BLaER1 (cell line): ENCODE data around the gene SLC25A29.
A peak's percentile ranks its signal among the peaks of the same experiment; 100 is the strongest.

Source experiments
- H3K27ac ChIP-seq: shearing (Covaris generic); formaldehyde crosslinking; 2 replicates; pipeline ENCODE4 v1.8.1; 2022
- H3K27me3 ChIP-seq: shearing (Covaris generic); formaldehyde crosslinking; 2 replicates; pipeline ENCODE4 v1.8.1; 2022
- H3K36me3 ChIP-seq: shearing (Covaris generic); formaldehyde crosslinking; 2 replicates; pipeline ENCODE4 v1.8.1; 2022
- H3K4me1 ChIP-seq: shearing (Covaris generic); formaldehyde crosslinking; 2 replicates; pipeline ENCODE4 v1.8.1; 2022
- H3K4me2 ChIP-seq: shearing (Covaris generic); formaldehyde crosslinking; 2 replicates; pipeline ENCODE4 v1.8.1; 2022
- H3K4me3 ChIP-seq: shearing (Covaris generic); formaldehyde crosslinking; 2 replicates; pipeline ENCODE4 v1.8.1; 2022
- H3K9ac ChIP-seq: shearing (Covaris generic); formaldehyde crosslinking; 2 replicates; pipeline ENCODE4 v1.8.1; 2022
- H3K9me3 ChIP-seq: shearing (Covaris generic); formaldehyde crosslinking; 2 replicates; pipeline ENCODE4 v1.8.1; 2022
- H4K20me1 ChIP-seq: shearing (Covaris generic); formaldehyde crosslinking; 2 replicates; pipeline ENCODE4 v1.8.1; 2022
- Cebpa-rat ChIP-seq: shearing (Covaris generic); IDR thresholded peaks from 2 replicates; pipeline ENCODE4 v1.8.1; 2022

SLC25A29 gene

GRCh38 chr14:100342195-100342594 is 36.0 kb upstream of the SLC25A29 start:
- Histone ChIP-seq H3K9ac (no peak overlapping the region), H3K27ac (no peak overlapping the region), H3K4me2 (no peak overlapping the region), H3K9me3 (no peaks in the 10 kb centered on the region), H3K4me1 (peaks cover 15% of the 10 kb centered on the region; the same call in 1 of the 2 replicates), H4K20me1 (no peaks in the 10 kb centered on the region), H3K27me3 (no peaks in the 10 kb centered on the region), H3K4me3 (no peak overlapping the region), H3K36me3 (peaks cover 31% of the 10 kb centered on the region)
- TF ChIP-seq Cebpa-rat: no peak

GRCh38 chr14:100341301-100342031 is 35.2 kb upstream of the SLC25A29 start:
- H4K20me1 ChIP-seq: no peaks in the 10 kb centered on the region

GRCh38 chr14:100340423-100340813 is 34.2 kb upstream of the SLC25A29 start:
- H3K9me3 ChIP-seq: no peaks in the 10 kb centered on the region
- H3K9ac ChIP-seq: no peak overlapping the region
- peaks cover 22% of the 10 kb centered on the region; the same call in 1 of the 2 replicates for H3K4me1 ChIP-seq
- no peak overlapping the region for H3K4me2 ChIP-seq
- H3K27ac ChIP-seq: no peak overlapping the region
- no peaks in the 10 kb centered on the region for H4K20me1 ChIP-seq
- H3K4me3 ChIP-seq: no peak overlapping the region
- H3K36me3 ChIP-seq: peaks cover 18% of the 10 kb centered on the region; the same call in 1 of the 2 replicates
- no peaks in the 10 kb centered on the region for H3K27me3 ChIP-seq
- TF ChIP-seq Cebpa-rat: no peak

More at GRCh38 chr14:100341301-100342031, 35.2 kb upstream of the SLC25A29 start:
- Histone ChIP-seq H3K36me3 (peaks cover 27% of the 10 kb centered on the region), H3K4me2 (no peak overlapping the region; the same call in 1 of the 2 replicates), H3K9me3 (no peaks in the 10 kb centered on the region), H3K9ac (no peak overlapping the region), H3K4me3 (no peak overlapping the region), H3K27me3 (no peaks in the 10 kb centered on the region), H3K4me1 (peaks cover 20% of the 10 kb centered on the region; the same call in 1 of the 2 replicates), H3K27ac (no peak overlapping the region)
- TF ChIP-seq Cebpa-rat: no peak

GRCh38 chr14:100339766-100340422 is 33.6 kb upstream of the SLC25A29 start:
- Histone ChIP-seq H3K4me3 (no peak overlapping the region), H3K27ac (no peak overlapping the region), H3K9ac (no peak overlapping the region), H3K4me1 (peaks cover 22% of the 10 kb centered on the region; the same call in 1 of the 2 replicates), H3K36me3 (peaks cover 18% of the 10 kb centered on the region; the same call in 1 of the 2 replicates), H4K20me1 (no peaks in the 10 kb centered on the region), H3K9me3 (no peaks in the 10 kb centered on the region), H3K27me3 (no peaks in the 10 kb centered on the region), H3K4me2 (no peak overlapping the region)
- no peak for TF ChIP-seq Cebpa-rat

- no peaks in the 10 kb centered on the region for H4K20me1 ChIP-seq
- no peaks in the 10 kb centered on the region for H3K27me3 ChIP-seq
- H3K4me3 ChIP-seq: no peak overlapping the region
- no peak for TF ChIP-seq Cebpa-rat
- H3K4me1 ChIP-seq: peaks cover 37% of the 10 kb centered on the region
- H3K27ac ChIP-seq: no peak overlapping the region
- H3K36me3 ChIP-seq: 0 out of 2 replicates have a peak, but pooled peaks cover 14% of the 10 kb centered on the region
- H3K9ac ChIP-seq: no peak overlapping the region
- H3K9me3 ChIP-seq: no peaks in the 10 kb centered on the region
- H3K4me2 ChIP-seq: no peak overlapping the region
Observed at GRCh38 chr14:100336618-100337530, 30.6 kb upstream of the SLC25A29 start.

GRCh38 chr14:100334904-100335303 is 28.7 kb upstream of the SLC25A29 start:
- Histone ChIP-seq H3K36me3 (0 out of 2 replicates have a peak, but pooled peaks cover 8% of the 10 kb centered on the region), H4K20me1 (no peaks in the 10 kb centered on the region), H3K4me3 (no peak overlapping the region), H3K4me1 (peaks cover 44% of the 10 kb centered on the region), H3K27me3 (no peaks in the 10 kb centered on the region), H3K4me2 (no peak overlapping the region), H3K9me3 (no peaks in the 10 kb centered on the region), H3K9ac (no peak overlapping the region), H3K27ac (no peak overlapping the region)
- TF ChIP-seq Cebpa-rat: no peak

GRCh38 chr14:100333827-100334226 is 27.6 kb upstream of the SLC25A29 start:
- Histone ChIP-seq H3K9me3 (no peaks in the 10 kb centered on the region), H3K4me1 (peaks cover 41% of the 10 kb centered on the region), H3K9ac (no peak overlapping the region), H4K20me1 (no peaks in the 10 kb centered on the region), H3K4me3 (no peak overlapping the region), H3K4me2 (no peak overlapping the region), H3K27ac (0 out of 2 replicates have a peak overlapping the region, but pooled peaks have one; percentile 27), H3K36me3 (0 out of 2 replicates have a peak, but pooled peaks cover 8% of the 10 kb centered on the region), H3K27me3 (no peaks in the 10 kb centered on the region)
- TF ChIP-seq Cebpa-rat: no peak

GRCh38 chr14:100333311-100333710 is 27.1 kb upstream of the SLC25A29 start:
- Histone ChIP-seq H3K27me3 (no peaks in the 10 kb centered on the region), H3K36me3 (0 out of 2 replicates have a peak, but pooled peaks cover 8% of the 10 kb centered on the region), H3K27ac (0 out of 2 replicates have a peak overlapping the region, but pooled peaks have one; percentile 27), H3K4me3 (no peak overlapping the region), H3K9me3 (no peaks in the 10 kb centered on the region), H3K9ac (no peak overlapping the region), H3K4me1 (peaks cover 41% of the 10 kb centered on the region), H4K20me1 (no peaks in the 10 kb centered on the region), H3K4me2 (peak overlapping the region; percentile 66)
- TF ChIP-seq Cebpa-rat: no peak

- Histone ChIP-seq H3K36me3 (0 out of 2 replicates have a peak, but pooled peaks cover 8% of the 10 kb centered on the region), H3K27ac (peak overlapping the region; percentile 66; the same call in 1 of the 2 replicates), H3K9me3 (no peaks in the 10 kb centered on the region), H3K4me3 (no peak overlapping the region), H4K20me1 (no peaks in the 10 kb centered on the region), H3K9ac (no peak overlapping the region; the same call in 1 of the 2 replicates), H3K27me3 (no peaks in the 10 kb centered on the region), H3K4me1 (peaks cover 41% of the 10 kb centered on the region), H3K4me2 (peak overlapping the region; percentile 66)
- no peak for TF ChIP-seq Cebpa-rat
Observed at GRCh38 chr14:100332797-100333196, 26.6 kb upstream of the SLC25A29 start.
